Activated T-cell treated with anti-CD3 and anti-CD28 coated beads, Interleukin-2, amount 50 U/mL, for 4 hours (primary cell): Measurements from ENCODE around the gene NKIRAS1. TPM values are rescaled to one million over a fixed set of nuclear protein-coding genes. Genes with fewer than 3 reads are reported as not detected.
"Not testable (repeated sequence)": the region's sequence is repeated elsewhere in the genome, so short reads cannot be mapped to it uniquely, and the experiment has no call there.

Experiments used
- ATAC-seq, 2 donors: fragments of 200-7000 bp; cut with Tn5 transposase; one replicate each; pipeline ENCODE4 v1.10.0; 2021
- DNase-seq: peaks from one replicate; pipeline ENCODE4 v3.0.0-alpha.2; 2020
- H3K27me3 Mint-ChIP-seq: one replicate; pipeline ENCODE4 v1.8.0; 2021; ENCODE audit warnings: low read depth, mixed read lengths
- H3K36me3 Mint-ChIP-seq: one replicate; pipeline ENCODE4 v1.8.0; 2022; ENCODE audit warnings: mixed read lengths; ENCODE audit not compliant: insufficient read depth
- H3K4me1 Mint-ChIP-seq: one replicate; pipeline ENCODE4 v1.8.0; 2021; ENCODE audit warnings: low read depth, mixed read lengths
- H3K4me3 Mint-ChIP-seq: one replicate; pipeline ENCODE4 v1.8.0; 2021; ENCODE audit warnings: mild to moderate bottlenecking, moderate library complexity, mixed read lengths
- H3K9me3 Mint-ChIP-seq: one replicate; pipeline ENCODE4 v1.8.0; 2021; ENCODE audit warnings: mixed read lengths
- total RNA-seq, 3 donors: library from RNA; stranded (reverse); gene quantifications; one replicate each; pipeline ENCODE4 v1.2.1, GENCODE V29; 2021

NKIRAS1 gene
- total RNA-seq, 3 donors from 2014 or later: 5.5 to 7.4 (median 5.7) TPM

DNA sequence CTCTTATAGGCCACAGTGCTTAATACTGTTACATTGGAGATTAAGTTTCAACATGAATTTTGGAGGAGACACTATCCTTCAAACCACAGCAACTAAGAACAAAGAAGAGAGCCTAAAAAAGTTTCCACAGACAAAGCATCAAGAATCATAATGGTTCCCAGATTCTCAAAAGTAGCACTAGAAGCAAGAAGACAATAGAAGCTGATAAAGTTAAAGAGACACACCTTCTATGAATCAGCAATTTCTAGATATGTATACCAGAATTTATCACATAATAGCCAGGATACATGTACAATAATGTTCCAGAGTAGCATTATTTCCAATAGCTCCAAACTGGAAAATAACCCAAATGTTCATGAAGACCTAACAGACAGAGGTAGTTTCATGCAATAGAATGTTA lies 12.2 kb downstream of the NKIRAS1 start:
- no peak for DNase-seq
- H3K36me3 Mint-ChIP-seq: peaks cover 27% of the 10 kb centered on the region
- ATAC-seq: no peak
- no peaks in the 10 kb centered on the region for H3K27me3 Mint-ChIP-seq
- H3K4me3 Mint-ChIP-seq: no peak overlapping the region
- H3K4me1 Mint-ChIP-seq: no peaks in the 10 kb centered on the region
- no peaks in the 10 kb centered on the region for H3K9me3 Mint-ChIP-seq

DNA sequence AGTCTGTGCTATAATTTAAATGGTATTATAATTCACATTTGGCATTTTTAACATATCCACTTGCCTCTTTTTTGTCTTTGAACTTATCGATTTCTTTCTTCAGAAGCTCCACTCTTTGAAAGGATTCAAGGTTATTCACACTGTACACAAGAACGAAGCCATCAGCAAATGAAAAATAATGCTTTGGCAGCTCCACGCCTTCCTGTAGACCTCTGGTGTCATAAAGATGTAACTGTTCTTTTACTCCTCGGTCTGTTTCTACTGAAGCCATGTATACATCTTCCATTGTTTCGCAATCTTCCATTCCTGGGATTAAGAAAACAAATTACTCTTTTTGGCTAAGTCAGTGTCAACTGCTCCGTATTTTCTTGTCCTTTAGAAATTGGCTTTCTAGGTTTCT lies 16.0 kb downstream of the NKIRAS1 start:
- H3K4me1 Mint-ChIP-seq: no peaks in the 10 kb centered on the region
- peaks cover 36% of the 10 kb centered on the region for H3K36me3 Mint-ChIP-seq
- no peaks in the 10 kb centered on the region for H3K9me3 Mint-ChIP-seq
- no peak overlapping the region for H3K4me3 Mint-ChIP-seq
- no peaks in the 10 kb centered on the region for H3K27me3 Mint-ChIP-seq
- ATAC-seq (no peak), DNase-seq (no peak)

- Mint-ChIP-seq H3K9me3 (no peaks in the 10 kb centered on the region), H3K36me3 (peaks cover 25% of the 10 kb centered on the region), H3K27me3 (no peaks in the 10 kb centered on the region), H3K4me1 (no peaks in the 10 kb centered on the region), H3K4me3 (no peak overlapping the region)
- DNase-seq: no peak
- ATAC-seq: no peak
Observed at GRCh38 chr3:23895181-23895580, 21.6 kb downstream of the NKIRAS1 start.

DNA sequence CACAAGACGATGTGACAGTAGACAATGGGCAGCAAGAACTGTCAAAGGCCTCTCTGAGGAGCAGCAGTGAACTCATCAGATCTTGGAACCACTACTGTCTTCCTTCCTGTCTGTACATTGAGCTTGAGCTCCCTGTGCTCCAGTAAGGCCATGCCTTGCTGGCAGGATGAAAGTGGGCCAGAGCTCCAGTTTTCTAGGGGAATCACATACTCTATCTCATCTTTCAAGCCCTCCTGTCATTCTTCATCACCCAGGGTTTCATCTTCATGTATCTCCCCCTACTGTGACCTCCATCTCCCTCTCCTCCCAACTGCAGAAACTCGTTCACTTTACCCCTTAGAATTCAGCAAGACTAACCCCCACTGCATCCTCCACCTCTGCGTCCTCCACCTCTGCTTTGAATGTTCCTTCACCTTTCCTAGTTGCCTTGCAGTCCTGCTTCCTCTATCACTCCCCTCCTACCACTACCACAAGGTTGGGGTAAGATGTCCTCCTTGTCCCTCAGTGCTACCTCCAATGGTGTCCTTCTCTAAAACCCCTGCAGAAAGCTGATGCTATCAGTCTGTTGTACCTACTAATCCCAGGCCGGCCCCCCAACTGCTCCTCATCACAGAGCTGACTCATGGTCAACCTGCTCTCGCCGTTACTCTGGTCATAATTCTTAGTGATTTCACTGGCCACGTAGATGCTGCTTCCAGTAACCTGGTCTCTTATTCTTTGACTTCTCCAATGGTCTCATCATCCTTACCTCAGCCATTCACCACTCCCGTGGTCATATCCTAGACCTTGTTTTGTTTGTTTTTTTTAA lies 22.3 kb downstream of the NKIRAS1 start:
- Mint-ChIP-seq H3K36me3 (peaks cover 23% of the 10 kb centered on the region), H3K4me3 (no peak overlapping the region), H3K9me3 (no peaks in the 10 kb centered on the region), H3K4me1 (no peaks in the 10 kb centered on the region), H3K27me3 (no peaks in the 10 kb centered on the region)
- DNase-seq: no peak
- no peak for ATAC-seq

DNA sequence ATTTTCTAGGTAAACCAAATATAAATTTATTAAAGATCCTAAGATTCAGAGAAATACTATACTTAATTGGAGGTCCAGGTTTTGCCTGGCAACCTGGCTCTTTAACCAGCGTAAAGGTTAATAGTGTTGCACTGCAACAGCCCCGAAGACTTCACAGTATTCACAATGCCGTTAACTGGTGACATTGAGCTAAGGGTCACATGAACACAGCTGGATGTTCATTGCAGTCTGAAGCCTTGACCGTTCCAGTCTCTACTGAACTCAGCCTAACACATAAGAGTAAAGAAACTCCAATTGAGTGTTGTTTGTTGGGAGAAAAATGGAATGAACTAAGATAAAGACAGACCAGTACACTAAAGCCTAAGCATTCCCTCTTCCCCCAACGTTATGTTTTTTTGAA lies 26.8 kb downstream of the NKIRAS1 start:
- DNase-seq (no peak), ATAC-seq (no peak)
- Mint-ChIP-seq H3K4me3 (no peak overlapping the region), H3K9me3 (no peaks in the 10 kb centered on the region), H3K27me3 (no peaks in the 10 kb centered on the region), H3K36me3 (peaks cover 11% of the 10 kb centered on the region), H3K4me1 (no peaks in the 10 kb centered on the region)

GRCh38 chr3:23889386-23889785 lies 27.4 kb downstream of the NKIRAS1 start:
- H3K4me1 Mint-ChIP-seq: no peaks in the 10 kb centered on the region
- no peaks in the 10 kb centered on the region for H3K27me3 Mint-ChIP-seq
- H3K36me3 Mint-ChIP-seq: peaks cover 11% of the 10 kb centered on the region
- no peak for ATAC-seq
- no peaks in the 10 kb centered on the region for H3K9me3 Mint-ChIP-seq
- no peak overlapping the region for H3K4me3 Mint-ChIP-seq
- no peak for DNase-seq

DNA sequence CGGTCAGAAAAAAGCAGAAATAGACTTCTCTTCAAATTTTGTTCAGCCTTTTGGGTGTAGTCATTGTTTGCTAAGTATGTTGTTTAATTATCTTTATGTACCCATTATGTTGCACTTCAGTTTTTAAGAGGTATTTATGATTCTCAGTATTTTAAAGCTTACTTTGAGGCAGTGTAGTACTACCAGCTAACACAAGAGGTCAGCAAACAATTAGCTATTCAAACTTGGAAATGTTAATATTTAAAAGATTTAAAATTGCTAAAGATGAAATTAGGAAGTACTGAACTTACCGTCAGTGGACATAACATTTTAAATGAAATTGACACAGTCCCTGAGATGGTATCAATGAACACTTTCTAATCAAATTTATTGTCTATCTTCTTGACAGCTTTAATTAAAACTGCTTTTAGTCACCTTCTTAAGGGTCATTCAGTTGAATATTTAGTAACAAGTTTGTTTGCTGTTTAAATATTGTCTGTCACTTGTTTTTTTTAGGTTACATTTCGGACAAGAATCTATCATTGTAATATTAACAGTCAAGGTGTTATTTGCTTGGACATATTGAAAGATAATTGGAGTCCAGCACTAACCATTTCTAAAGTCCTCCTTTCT lies 28.1 kb downstream of the NKIRAS1 start:
- no peak for ATAC-seq
- Mint-ChIP-seq H3K4me3 (no peak overlapping the region), H3K9me3 (no peaks in the 10 kb centered on the region), H3K4me1 (no peaks in the 10 kb centered on the region), H3K36me3 (peaks cover 10% of the 10 kb centered on the region), H3K27me3 (no peaks in the 10 kb centered on the region)
- no peak for DNase-seq

DNA sequence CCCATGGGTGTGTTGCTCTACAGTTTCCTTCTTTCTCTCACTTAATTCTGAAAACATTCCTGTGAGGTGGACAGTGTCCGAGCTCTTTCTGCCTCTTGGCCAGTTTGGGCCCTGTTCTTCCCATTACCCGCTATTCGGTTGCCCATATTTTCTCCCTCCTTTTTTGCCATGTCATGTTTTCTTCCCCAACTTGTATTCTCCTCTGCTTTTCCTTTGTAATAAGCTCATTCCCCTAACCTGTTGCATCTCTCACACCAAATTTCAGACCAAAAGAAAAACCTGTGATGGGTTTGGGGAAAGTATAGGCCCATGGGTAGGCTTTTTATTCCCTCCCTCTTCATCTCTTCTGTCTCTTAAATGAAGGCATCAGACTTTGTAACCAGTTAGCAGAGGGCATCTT lies 30.5 kb downstream of the NKIRAS1 start:
- Mint-ChIP-seq H3K4me1 (peaks cover 5% of the 10 kb centered on the region), H3K9me3 (no peaks in the 10 kb centered on the region), H3K27me3 (no peaks in the 10 kb centered on the region), H3K36me3 (peaks cover 10% of the 10 kb centered on the region), H3K4me3 (no peak overlapping the region)
- no peak for ATAC-seq
- no peak for DNase-seq

- no peak for ATAC-seq
- H3K9me3 Mint-ChIP-seq: no peaks in the 10 kb centered on the region
- no peak overlapping the region for H3K4me3 Mint-ChIP-seq
- DNase-seq: no peak
- peaks cover 8% of the 10 kb centered on the region for H3K36me3 Mint-ChIP-seq
- H3K27me3 Mint-ChIP-seq: no peaks in the 10 kb centered on the region
- H3K4me1 Mint-ChIP-seq: peaks cover 10% of the 10 kb centered on the region
Observed at GRCh38 chr3:23885210-23885609, 31.6 kb downstream of the NKIRAS1 start.

GRCh38 chr3:23884481-23884880 lies 32.3 kb downstream of the NKIRAS1 start:
- peaks cover 10% of the 10 kb centered on the region for H3K4me1 Mint-ChIP-seq
- H3K9me3 Mint-ChIP-seq: no peaks in the 10 kb centered on the region
- H3K4me3 Mint-ChIP-seq: no peak overlapping the region
- no peaks in the 10 kb centered on the region for H3K27me3 Mint-ChIP-seq
- no peak for ATAC-seq
- no peak for DNase-seq
- peaks cover 6% of the 10 kb centered on the region for H3K36me3 Mint-ChIP-seq

DNA sequence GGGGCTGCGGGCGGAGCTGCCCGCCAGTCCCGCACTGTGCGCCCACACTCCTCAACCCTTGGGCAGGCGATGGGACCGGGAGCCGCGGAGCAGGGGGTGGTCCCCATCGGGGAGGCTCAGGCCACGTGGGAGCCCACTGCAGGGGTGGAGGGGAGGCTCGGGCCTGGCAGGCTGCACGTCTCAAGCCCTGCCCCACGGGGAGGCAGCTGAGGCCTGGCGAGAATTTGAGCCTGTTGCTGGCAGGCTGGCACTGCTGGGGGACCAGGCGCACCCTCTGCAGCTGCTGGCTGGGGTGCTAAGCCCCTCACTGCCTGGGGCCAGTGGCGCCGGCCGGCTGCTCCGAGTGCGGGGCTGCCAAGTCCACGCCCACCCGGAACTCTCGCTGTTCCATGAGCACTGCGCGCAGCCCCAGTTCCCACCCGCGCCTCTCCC lies 34.3 kb downstream of the NKIRAS1 start:
- DNase-seq (no peak), ATAC-seq (no peak)
- Mint-ChIP-seq H3K4me1 (peaks cover 14% of the 10 kb centered on the region), H3K9me3 (no peaks in the 10 kb centered on the region), H3K4me3 (no peak overlapping the region), H3K27me3 (no peaks in the 10 kb centered on the region), H3K36me3 (peaks cover 6% of the 10 kb centered on the region)

DNA sequence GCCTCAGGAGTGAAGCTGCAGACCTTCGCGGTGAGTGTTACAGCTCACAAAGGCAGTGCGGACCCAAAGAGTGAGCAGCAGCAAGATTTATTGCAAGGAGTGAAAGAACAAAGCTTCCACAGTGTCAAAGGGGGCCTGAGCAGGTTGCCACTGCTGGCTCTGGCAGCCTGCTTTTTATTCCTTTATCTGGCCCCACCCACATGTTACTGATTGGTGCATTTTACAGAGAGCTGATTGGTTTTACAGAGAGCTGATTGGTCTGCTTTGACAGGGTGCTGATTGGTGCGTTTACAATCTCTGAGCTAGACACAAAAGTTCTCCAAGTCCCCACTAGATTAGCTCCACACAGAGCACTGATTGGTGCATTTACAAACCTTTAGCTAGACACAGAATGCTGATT lies 34.8 kb downstream of the NKIRAS1 start:
- H3K4me1 Mint-ChIP-seq: peaks cover 16% of the 10 kb centered on the region
- H3K36me3 Mint-ChIP-seq, H3K4me3 Mint-ChIP-seq, H3K9me3 Mint-ChIP-seq, ATAC-seq, H3K27me3 Mint-ChIP-seq, DNase-seq: not testable (repeated sequence)

DNA sequence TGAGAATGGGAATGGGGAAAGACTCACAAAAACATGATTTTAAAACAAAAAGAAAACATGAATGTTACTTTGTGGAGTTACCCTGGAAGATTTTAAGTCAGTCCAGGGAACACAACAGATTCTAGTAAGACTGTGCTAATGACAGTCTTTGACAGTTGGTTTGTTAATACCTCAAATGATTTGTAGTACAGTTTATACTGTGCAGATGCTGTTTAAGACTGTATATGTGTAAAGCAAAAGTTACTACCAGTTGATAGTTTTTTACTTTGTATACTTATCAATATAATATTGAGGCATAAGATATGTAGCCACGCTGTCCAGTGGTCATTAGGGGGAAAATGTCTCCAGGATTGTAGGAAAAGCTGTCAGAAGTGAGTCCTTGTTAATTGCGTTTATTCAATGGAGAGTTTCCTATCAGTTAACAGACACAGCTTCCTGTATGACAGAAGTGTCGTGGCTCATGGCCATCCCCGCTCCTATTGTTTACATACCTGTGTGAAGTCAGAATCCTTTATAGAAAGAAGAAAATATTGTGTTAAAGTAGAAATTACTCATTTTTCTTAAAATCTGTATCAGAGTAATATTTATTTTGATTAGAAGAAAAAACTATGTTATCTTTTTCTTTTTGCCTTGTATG lies 36.0 kb downstream of the NKIRAS1 start:
- Mint-ChIP-seq H3K4me3 (no peak overlapping the region), H3K27me3 (no peaks in the 10 kb centered on the region), H3K9me3 (no peaks in the 10 kb centered on the region), H3K36me3 (peaks cover 6% of the 10 kb centered on the region), H3K4me1 (peaks cover 24% of the 10 kb centered on the region)
- no peak for ATAC-seq
- DNase-seq: no peak

DNA sequence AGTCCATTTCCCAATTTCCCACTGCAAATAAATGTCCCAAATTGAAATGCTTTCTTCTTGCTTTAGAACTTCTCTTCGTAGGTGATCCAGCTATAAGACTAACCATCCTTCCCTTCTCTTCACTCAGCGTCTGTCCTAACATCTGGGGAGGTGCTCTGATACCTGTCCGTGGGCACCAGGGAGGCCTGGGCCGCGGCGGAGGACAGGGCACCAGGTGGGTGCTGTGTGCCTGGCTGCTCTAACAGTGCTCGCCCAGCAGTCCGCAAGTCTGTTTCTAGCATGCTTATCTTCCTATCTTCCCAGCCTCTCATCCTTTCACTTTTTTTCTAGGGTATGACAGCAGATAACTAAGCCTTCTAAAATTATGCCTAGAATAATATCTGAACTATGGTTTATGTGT lies 37.3 kb downstream of the NKIRAS1 start:
- Mint-ChIP-seq H3K27me3 (no peaks in the 10 kb centered on the region), H3K9me3 (no peaks in the 10 kb centered on the region), H3K4me1 (peaks cover 30% of the 10 kb centered on the region), H3K4me3 (no peak overlapping the region), H3K36me3 (peaks cover 6% of the 10 kb centered on the region)
- no peak for ATAC-seq
- no peak for DNase-seq
